Raji (cell line): ENCODE results near the gene SETD6.

Experiments used
- POLR2A ChIP-seq: IDR thresholded peaks from 2 replicates; pipeline ENCODE4 v1.6.1; 2011; ENCODE audit warnings: low read depth, low read length, control low read depth; ENCODE audit not compliant: insufficient read depth

Gene SETD6

DNA sequence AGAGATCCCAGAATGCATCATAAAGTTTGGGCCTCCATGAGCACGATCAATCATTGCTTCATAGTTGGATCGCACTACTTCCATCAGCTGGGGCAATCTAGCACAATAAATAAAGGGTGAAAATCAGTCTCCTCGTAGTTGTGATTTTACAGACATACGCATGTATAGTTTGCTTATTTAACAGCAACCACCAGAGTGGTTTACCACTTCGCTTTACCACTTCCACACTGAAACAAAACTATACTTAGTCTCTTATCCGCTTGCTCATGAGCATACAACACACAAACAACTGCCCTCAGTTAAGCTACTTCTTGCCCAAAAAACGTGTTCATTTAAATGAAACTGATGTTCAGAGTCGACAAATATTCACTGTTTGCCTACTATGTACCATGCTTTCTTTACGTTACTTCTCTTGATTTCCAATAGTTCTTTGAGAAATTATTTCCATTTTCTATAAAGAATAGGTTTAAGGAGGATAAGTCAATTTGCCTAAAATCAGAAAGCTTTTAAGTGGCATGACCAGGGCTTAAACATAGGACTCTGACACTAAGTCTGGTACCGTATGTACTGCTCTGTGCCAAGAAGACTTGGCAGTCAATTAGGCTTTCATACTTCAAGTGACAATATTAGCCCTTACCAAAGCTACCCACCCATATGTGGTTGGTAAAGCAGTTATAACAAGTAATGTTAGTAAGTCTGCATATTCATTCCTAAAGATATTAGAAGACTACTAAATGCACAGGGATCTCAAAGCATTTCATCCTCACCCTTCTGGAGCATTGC, 22.0 kb downstream of the SETD6 start:
- no peak for TF ChIP-seq POLR2A

GRCh38 chr16:58541711-58542110, 26.4 kb downstream of the SETD6 start:
- no peak for TF ChIP-seq POLR2A

- no peak for TF ChIP-seq POLR2A
These were observed 27.0 kb downstream of the SETD6 start for GRCh38 chr16:58542291-58542690.

DNA sequence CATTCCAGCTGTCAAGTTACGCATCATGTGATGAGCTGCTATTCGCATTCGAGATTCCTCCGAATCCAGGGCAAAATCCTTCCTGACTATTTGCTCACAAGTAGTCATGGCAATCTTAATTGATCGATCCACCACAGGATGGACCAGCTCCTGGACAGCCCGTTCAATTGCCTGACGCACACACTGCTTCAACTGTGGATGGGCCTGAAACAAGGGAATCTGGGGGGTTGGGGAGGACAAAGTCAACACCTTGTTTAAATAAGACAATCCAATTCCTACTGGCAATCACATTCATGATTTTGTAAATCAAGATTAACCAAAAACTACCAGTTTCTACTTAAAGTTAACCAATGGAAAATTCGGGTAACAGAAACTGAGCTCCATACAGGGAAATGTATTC, 28.4 kb downstream of the SETD6 start:
- TF ChIP-seq POLR2A: no peak

DNA sequence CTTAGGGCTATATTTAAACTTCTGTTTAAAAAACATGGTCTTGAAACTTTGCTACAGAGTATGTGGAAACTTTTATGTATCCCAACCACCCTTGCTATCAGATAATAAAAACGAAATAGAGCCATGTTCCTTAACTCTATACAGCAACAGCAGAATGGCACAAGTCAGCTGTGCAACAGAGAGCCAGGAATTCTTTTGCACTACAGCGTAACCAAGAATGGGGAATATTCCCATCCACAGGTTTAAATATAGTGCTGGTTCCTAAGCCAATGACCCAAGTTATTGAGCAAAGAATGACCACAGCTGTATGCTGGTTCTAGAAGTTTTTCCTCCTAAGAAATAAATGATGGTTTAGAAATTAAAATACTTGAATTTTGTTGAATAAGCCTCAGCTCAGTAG, 33.1 kb downstream of the SETD6 start:
- no peak for TF ChIP-seq POLR2A

DNA sequence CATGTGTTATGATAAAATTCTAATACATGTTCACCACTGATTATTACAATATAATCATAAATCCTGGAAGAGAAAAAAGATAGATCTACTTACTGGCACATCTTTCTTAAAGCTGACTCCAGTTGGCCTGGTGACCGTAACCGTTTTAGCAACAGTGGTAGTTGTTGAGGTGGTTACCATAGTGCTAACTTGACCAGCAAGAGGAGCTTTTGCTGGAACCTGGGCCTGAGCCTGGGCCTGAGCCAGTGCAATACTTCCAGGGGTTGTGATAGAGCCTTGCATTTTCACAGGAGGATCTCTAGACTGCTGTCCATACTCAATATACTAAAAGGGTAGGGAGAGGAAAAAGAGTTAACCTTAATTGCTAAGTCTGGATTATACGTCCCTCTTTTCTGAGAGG, 36.2 kb downstream of the SETD6 start:
- TF ChIP-seq POLR2A: no peak

- no peak for TF ChIP-seq POLR2A
These were observed 41.4 kb downstream of the SETD6 start for GRCh38 chr16:58556678-58557077.

GRCh38 chr16:58563235-58563634, 47.9 kb downstream of the SETD6 start:
- TF ChIP-seq POLR2A: no peak

DNA sequence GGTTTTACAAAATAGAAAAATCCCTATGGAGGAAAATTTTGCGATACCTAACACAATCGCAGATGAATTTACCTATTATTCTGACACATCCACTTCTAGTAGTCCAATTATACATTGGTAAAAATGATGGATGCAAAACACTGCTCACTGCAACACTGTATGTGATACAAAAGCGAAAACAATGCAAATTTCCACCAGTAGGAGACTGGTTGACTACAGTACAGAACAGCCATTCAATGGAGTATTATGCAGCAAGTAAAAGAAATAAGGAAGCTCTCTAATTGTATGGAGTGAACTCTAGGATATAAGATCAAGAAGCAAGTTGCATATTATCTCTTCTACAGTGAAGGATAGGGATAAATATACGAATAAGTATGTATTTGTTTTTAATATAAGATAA, 48.5 kb downstream of the SETD6 start:
- no peak for TF ChIP-seq POLR2A
